Activated CD4-positive, CD25-positive, alpha-beta regulatory T cell treated with anti-CD3 and anti-CD28 coated beads, Interleukin-2, amount 50 U/mL, for 72 hours (primary cell): ENCODE data around the gene DLK2.
"Not testable (repeated sequence)": the region's sequence is repeated elsewhere in the genome, so short reads cannot be mapped to it uniquely, and the experiment has no call there.

ENCODE experiments used
- DNase-seq: peaks from one replicate; pipeline ENCODE4 v3.0.0; 2021

The DLK2 gene

GRCh38 chr6:43451939-43452338 is 3.4 kb downstream of the DLK2 start:
- no peak for DNase-seq

- no peak for DNase-seq
These were observed 4.0 kb downstream of the DLK2 start for GRCh38 chr6:43451348-43451747.

- DNase-seq, result no peak
These were observed 4.6 kb downstream of the DLK2 start for GRCh38 chr6:43450699-43451131.

GRCh38 chr6:43448916-43449315 is 6.4 kb downstream of the DLK2 start:
- DNase-seq, result no peak

- DNase-seq, result no peak
These were observed 7.7 kb downstream of the DLK2 start for GRCh38 chr6:43447604-43448003.

GRCh38 chr6:43445576-43445975 is 9.8 kb downstream of the DLK2 start:
- no peak for DNase-seq

- no peak for DNase-seq
These were observed 10.8 kb downstream of the DLK2 start for GRCh38 chr6:43444582-43444981.

GRCh38 chr6:43444036-43444435 is 11.3 kb downstream of the DLK2 start:
- DNase-seq, result no peak

GRCh38 chr6:43442935-43443334 is 12.4 kb downstream of the DLK2 start:
- no peak for DNase-seq

GRCh38 chr6:43437700-43438099 is 17.6 kb downstream of the DLK2 start:
- DNase-seq, result no peak

- DNase-seq, result no peak
These were observed 18.6 kb downstream of the DLK2 start for GRCh38 chr6:43436577-43437282.

- DNase-seq, result no peak
These were observed 19.5 kb downstream of the DLK2 start for GRCh38 chr6:43435682-43436437.

- DNase-seq, result no peak
These were observed 20.4 kb downstream of the DLK2 start for GRCh38 chr6:43434943-43435342.

- no peak for DNase-seq
These were observed 21.1 kb downstream of the DLK2 start for GRCh38 chr6:43434001-43434840.

GRCh38 chr6:43433148-43433547 is 22.2 kb downstream of the DLK2 start:
- no peak for DNase-seq

GRCh38 chr6:43432009-43432945 is 23.1 kb downstream of the DLK2 start:
- no peak for DNase-seq

- no peak for DNase-seq
These were observed 26.5 kb downstream of the DLK2 start for GRCh38 chr6:43428874-43429273.

- no peak for DNase-seq
These were observed 27.2 kb downstream of the DLK2 start for GRCh38 chr6:43428112-43428570.

- DNase-seq, result peak; percentile 95
These were observed 27.8 kb downstream of the DLK2 start, which contains the start of gene ABCC10 for GRCh38 chr6:43427406-43428111. Gene ABCC10 (plus strand): TSS chr6:43427541. CDS start chr6:43427979, 438 bp downstream.

- DNase-seq, result no peak
These were observed 28.4 kb downstream of the DLK2 start for GRCh38 chr6:43426928-43427405.

GRCh38 chr6:43425083-43425482 is 30.3 kb downstream of the DLK2 start:
- not testable (repeated sequence) for DNase-seq
